Glutamatergic neuron (in vitro differentiated cells): ENCODE results near the gene SLC20A1. TPM values are rescaled to one million over a fixed set of nuclear protein-coding genes. Genes with fewer than 3 reads are reported as not detected.

Experiments used
- total RNA-seq: library from RNA; stranded (reverse); fragmentation: NEBNext Ultra II Directional; extraction: Animal tissue kit (Norgen Biotek cat#: 25700); gene quantifications from one replicate; pipeline ENCODE4 v1.2.1, GENCODE V29; 2021; ENCODE audit not compliant: unreplicated experiment

SLC20A1 gene
- total RNA-seq, 1 donor from 2014 or later, result 73.0 TPM

Other genes starting within 250 kb of the SLC20A1 start
- gene RGPD8, start 212.3 kb upstream of the SLC20A1 start, total RNA-seq, result 29.3 TPM
- 126 TPM for gene TTL, start 163.8 kb upstream of the SLC20A1 start, total RNA-seq
- gene POLR1B, start 103.5 kb upstream of the SLC20A1 start, total RNA-seq, result 13.9 TPM
- 24.4 TPM for gene CHCHD5, start 61.3 kb upstream of the SLC20A1 start, total RNA-seq
- not detected for gene NT5DC4, start 75.1 kb downstream of the SLC20A1 start, total RNA-seq
- gene CKAP2L, start 118.7 kb downstream of the SLC20A1 start, total RNA-seq, result 3.3 TPM
- gene IL1A, start 138.6 kb downstream of the SLC20A1 start, total RNA-seq, result not detected
- gene IL1B, start 190.8 kb downstream of the SLC20A1 start, total RNA-seq, result not detected